ENCODE data around the gene MIOX.
A peak's percentile ranks its signal among the peaks of the same experiment; 100 is the strongest.

The MIOX gene

DNA sequence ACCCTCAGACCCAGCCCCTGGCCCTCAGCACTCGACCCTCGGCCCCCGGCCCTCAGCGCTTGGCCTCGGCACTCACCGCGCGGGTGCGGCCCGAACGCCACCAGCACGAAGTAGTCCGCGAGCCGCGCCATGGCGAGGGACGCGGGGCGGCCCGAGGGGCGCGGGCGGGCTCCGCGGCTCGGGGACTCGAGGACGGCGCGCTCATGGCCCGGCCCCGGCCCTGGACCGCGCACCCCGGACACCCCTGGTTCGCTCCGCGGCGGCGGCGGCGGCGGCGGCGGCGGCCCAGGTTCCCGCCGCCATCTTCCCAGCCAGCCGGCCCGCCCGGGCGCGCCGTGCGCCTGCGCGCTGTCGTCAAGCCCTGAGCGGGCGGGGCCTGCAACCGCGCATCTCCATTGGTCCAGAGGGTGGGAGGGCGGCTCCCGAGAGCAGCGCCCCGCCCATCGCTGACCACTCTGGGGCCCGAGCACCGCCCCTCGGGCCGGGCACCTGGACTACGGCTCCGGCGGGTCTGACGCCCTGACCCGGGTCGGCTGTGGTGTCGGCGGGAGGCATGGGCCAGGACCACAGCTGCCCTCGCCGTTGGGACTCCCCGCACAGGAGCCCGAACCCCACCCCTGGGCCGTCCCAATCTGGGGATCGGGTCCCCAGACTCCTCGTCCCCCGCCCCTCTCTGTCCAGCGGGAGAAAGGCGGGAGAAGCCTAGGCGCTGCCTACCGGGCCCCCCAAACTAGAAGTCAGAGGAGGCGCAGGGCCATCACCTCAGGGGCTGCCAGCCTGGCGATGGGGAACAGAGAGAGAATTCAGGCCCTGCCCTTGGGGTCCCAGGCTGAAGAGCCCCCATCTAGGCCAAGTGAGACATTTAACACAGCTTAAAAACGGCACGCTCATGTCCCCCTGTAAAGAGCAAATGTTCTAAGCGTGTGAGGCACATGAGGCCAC lies 11.7 kb upstream of the MIOX start, which contains the start of gene SBF1:
Gene SBF1 (minus strand): TSS at position 326 of the 942 bp plus-strand sequence. CDS start 195 bp downstream, at position 131.
- DNase-seq, result peak; percentile 75

DNA sequence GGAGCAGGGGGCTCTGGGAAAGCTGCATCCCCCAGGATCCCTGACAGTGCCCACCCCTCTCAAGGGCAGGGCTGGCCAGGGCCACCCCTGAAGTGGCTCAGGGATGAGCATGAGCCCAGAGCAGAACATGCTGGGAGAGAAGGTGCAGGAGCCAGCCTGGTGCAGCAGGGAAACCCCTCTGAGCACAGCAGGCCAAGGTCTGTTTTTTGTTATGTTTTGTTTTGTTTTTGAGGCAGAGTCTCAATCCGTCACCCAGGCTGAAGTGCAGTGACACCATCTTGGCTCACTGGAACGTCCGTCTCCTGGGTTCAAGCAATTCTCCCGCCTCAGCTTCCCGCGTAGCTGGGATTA lies 11.0 kb upstream of the MIOX start:
- no peak for DNase-seq

DNA sequence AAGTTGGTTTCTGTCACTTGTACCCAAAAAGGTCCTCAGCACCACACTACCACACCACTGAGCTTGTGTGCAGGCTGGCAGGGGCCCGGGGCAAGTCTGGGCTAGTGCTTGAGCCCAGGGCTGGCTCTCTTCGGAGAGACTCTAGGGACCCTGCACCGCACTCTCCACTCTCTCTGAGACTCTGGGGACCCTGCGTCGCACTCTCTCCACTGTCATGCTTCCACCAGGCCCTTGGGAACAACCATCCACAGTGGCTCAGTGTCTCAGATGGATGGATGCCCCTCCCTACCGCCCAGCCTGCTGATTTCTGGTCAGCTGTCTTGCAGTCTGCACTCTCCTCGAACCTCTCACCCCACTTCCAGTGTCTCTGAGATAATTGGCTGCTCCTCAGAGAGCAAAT lies 9.8 kb upstream of the MIOX start:
- DNase-seq, result no peak

DNA sequence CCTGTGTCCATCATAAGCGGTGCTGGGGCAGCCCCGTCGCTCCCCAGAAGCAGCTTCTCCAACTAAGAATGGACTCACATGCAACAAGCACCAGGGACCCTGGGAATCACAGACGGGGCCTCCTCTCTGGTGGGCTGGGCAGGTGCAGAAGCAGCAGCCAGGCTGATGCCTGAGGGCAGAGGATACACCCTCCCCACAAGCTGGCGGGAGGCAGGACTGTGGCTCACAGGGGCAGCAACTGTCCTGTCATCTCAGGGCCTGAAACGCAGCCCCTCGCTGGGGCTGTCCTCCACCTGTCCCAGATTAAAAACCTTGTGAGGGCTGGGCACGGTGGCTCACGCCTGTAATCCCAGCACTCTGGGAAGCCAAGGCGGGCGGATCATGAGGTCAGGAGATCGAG lies 8.7 kb upstream of the MIOX start:
- DNase-seq, result no peak

DNA sequence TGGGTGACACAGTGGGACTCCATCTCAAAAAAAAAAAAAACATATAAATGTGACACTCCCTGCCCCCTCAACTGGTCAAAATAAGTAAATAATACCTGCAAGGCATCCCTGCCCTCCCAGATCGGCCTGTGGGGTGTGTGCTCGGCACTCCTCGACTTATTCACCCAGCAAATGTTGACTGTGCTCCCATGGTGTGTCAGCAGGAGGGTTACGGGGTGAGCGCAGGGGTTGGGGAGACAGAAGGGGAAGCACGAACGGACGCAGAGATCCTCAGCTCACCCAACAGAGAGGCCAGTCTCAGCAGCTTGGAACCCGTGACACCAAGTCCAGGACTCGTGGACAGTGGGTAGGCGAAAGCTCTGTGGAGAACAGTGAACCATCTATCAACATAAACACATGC lies 6.9 kb upstream of the MIOX start:
- DNase-seq, result no peak

DNA sequence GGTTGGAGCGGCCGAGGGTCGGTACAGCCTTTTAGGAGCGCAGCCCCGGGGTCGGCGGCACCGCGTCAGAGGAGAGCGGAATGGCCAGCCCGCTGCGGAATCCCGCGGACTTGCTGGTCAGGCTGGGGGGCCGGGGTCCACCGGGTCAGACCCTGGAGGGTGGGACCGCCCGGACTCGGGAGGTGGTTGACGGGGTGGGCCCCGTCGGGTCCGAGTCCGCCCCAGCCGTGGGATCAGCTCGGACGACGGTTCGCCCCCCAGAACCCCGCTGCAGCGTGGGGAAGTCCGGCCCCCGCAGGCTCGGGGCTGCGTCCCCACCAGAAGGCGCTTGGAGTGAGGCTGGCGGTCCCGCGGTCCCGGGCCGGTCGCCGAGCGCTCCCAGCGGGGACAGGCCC lies 5.6 kb upstream of the MIOX start:
- no peak for DNase-seq

DNA sequence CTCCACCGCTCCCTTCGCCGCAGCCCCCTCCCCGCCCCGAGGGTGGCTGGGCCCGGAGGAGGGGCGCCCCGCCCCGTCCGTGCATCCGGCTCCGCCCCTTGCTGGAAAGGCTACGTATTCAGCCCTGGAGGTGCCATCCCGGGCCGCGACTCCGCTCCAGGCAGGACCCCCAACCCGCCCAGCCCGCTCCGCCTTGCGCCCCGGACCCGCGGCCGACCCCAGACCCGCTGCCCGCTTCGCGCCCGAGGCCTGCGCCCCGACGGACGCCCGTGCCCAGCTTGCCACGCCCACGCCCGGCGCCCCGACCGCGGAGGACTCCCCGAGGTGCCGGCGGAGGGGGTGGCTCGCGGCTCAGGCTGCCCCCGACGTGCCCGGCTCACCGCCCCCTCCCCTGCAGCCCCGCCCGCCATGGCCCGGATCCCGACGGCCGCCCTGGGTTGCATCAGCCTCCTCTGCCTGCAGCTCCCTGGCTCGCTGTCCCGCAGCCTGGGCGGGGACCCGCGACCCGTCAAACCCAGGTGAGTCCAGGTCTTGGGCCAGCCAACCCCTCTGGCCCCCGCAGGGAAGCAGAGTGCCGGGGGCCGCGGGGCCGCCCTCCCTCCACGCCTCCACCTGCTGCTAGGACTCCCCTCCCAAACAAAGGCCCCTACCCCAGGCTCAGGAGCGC lies 5.1 kb upstream of the MIOX start, which contains the start of gene ADM2:
Gene ADM2 (plus strand): TSS at position 104 of the 667 bp plus-strand sequence. CDS start 305 bp downstream, at position 409.
- no peak for DNase-seq

DNA sequence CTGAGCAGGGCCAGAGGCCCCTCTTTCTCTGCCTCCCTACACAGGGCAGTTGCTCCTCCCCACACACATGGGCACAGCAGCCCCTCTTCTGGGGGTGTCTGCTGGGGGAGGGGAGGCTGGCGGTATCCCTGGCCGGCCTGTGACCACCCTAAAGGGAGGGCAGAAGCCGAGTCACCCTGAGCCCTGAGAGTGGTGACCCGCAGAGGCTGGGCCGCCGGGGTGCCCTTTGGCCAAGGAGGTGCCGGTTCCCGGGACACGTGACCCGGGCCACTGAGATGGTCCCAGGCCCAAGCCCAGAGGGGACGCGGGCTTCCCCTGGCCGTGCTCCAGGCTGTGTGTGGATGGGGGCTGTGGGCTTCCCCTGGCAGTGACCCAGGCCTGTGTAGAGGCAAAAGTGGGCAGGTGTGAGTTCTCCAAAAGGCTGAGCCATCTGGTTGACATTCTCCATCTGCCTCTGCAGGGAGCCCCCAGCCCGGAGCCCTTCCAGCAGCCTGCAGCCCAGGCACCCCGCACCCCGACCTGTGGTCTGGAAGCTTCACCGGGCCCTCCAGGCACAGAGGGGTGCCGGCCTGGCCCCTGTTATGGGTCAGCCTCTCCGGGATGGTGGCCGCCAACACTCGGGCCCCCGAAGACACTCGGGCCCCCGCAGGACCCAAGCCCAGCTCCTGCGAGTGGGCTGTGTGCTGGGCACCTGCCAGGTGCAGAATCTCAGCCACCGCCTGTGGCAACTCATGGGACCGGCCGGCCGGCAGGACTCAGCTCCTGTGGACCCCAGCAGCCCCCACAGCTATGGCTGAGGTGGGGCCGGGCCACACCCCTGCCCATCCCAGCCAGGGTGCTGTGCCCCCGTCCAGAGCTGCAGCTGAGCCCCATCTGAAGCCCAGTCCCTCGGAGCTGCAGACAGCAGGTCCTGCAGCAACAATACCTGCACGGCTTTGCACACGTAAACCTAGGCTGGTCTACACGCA lies 4.3 kb upstream of the MIOX start:
- DNase-seq, result no peak

DNA sequence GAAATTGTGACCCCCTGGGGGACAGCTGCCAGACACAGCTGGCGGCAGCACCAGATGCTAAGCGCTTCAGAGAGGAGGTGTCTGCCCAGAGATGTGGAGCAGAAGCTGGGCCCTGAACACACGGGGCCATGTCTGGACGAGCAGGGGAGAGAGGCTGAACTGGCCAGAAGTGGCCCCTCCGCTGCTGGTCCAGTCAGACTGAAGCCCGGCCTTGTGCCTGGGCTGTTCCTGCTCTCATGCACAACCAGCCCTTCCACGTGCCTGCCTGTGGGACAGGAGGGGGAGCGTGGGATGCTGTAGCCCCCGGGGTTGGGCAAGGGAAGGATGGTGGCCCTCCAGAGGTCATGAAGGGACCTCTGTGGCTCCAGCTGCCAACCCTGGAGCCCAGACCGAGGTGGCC lies 3.6 kb upstream of the MIOX start:
- no peak for DNase-seq

DNA sequence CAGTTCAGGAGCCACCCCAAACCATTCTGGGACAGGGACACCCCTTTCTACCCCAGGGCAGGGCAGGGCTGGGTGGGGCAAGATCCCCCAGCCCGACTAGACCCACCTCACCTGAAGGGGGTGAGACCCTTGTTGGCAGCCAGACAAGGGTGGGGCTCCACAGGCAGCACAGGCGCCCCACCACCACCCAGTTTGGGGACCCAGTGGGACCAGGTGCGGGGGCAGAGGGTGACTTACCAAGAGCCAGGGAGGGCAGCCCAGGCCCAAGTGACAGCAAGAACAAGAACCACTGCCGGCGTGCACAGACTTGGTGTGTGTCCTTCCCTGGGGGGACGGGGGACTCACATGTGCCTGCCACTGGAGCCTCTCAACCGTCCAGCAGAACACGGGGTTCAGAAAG lies 3.1 kb upstream of the MIOX start:
- no peak for DNase-seq

DNA sequence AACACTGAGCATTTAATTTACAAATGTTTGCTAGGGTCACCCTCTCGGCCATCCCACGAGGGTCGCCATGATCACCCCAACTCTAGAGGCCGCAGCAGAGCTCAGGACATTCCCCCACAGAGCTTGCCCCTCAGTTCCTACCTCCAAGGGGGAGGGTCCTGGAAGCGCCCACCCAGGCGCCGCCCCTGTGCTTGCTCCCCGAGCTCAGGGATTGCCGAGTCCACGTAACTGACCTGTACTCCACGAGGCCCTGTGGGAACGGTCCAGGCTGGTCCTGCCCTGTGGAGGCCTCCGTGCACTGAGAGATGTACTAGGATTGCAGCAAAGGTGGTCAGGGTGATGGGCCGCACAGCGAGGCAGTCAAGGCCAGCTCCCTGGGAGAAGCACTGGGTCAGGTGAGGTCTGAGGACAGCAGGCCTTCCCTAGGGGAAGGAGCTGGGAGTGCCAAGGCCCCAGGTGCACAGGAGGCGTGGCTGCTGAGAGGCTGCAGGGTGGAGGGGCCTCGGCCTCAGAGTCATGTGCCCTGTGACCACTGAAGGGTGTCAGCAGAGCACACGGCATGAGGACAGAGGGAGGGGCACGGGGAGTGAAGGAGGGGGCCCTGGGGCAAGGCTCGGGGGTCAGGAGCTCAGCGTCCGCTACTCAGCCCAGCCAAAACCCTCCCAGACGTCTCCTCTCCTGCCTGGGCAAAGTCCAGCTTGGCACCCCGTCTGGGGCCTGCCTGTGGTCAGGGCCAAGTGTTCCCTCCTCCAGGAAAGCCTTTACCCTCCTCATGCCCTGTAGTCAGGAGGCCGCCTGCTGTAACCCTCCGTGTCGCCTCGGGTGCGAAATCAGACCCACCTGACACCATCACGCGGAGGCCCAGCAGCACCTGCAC lies 2.4 kb upstream of the MIOX start:
- DNase-seq, result no peak

DNA sequence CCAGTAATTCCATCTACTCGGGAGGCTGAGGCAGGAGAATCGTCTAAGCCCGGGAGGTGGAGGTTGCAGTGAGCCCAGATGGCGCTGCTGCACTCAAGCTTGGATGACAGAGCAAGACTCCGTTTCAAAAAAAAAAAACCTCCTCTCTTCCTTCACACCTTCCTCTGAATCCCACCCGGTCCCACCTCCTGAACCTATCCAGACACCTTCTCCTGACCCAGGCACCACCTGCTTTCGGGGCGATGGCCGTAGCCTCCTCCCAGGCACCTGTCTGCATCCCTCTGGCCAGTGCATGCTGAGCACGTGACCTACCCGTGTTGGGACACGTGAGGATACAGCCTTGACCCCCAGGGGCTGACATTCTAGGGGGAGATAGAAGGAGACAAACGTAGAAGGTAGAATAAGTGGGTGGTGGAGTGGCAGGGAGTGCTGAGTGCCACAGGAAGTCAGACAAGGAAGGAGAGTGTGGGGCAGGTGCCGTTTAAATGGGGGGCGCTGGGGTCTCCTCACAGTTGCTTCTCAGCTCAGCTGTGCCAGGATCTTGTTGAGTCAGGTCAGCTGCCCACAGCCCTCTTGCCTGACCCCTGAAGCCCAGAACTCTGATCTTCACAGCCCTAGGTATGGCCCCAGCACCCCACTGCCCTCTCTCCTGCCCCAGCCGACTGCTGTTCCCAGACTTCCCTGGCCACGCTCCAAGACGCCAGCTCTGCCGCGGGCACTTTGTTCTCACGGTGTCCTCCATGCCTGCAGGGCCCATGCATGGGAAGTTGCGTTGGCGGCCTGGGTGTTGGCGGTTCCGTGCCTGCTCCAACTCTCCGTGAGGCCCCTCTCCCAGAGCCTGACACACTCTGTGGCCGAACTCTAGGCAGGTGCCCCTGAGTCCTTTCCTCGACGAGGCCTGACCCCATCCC lies 1.2 kb upstream of the MIOX start:
- no peak for DNase-seq

DNA sequence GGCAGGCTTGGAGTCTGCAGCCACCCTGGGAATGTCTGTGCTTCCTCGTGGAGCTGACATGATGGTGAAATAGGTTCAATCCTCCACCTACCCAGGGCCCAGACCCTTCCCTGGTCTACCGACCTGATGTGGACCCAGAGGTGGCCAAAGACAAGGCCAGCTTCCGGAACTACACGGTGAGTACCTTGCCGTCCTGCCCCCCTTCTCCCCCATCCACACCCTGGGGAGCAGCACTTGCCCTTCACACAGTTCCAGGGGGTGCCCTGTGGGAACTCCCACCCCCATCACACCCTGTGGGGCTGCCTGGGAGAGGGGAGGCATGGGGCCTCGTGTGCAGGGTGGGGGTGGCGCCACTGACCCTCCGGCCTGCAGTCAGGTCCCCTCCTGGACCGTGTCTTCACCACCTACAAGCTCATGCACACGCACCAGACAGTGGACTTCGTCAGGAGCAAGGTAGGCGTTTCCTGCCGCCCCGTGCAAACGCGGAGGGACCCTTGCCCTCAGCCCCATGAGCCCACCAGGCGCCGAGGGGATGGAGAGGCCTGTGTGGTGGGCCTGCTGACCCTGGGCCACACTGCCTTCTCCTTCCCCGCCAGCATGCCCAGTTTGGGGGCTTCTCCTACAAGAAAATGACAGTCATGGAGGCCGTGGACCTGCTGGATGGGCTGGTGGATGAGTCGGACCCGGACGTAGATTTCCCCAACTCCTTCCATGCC lies 789 bp downstream of the MIOX start:
- no peak for DNase-seq

DNA sequence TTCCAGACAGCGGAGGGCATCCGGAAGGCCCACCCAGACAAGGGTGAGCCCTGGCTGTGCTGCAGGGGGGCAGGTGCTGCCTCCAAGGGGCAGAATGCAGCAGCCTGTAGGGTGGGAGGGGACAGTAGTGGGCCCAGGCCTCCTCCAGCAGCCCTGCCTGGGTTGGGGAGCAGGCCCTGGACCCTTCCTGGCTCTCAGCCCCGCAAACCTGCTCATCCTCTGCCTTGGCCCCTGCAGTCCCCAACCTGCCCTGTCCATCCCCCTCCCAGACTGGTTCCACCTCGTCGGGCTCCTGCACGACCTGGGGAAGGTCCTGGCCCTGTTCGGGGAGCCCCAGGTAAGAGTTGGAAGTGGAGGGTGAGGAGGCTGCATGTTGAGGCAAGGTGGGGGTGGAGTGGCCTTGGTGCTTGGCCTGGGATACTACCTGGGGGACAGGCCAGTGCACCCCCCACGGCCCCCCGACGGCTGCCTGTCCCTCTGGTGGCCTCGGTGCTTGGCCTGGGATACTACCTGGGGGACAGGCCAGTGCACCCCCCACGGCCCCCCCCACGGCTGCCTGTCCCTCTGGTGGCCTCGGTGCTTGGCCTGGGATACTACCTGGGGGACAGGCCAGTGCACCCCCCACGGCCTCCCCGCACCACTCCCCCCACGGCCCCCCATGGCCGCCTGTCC lies 1.5 kb downstream of the MIOX start:
- no peak for DNase-seq

DNA sequence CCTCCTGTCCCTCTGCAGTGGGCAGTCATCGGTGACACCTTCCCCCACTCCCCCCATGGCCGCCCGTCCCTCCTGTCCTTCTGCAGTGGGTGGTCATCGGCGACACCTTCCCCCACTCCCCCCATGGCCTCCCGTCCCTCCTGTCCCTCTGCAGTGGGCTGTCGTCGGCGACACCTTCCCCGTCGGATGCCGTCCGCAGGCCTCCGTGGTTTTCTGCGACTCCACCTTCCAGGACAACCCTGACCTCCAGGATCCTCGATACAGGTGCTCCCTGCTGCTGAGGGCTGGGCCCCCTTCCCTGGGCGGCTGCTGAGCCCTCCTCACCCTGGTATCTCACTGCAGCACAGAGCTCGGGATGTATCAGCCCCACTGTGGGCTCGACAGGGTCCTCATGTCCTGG lies 2.2 kb downstream of the MIOX start:
- DNase-seq, result no peak

DNA sequence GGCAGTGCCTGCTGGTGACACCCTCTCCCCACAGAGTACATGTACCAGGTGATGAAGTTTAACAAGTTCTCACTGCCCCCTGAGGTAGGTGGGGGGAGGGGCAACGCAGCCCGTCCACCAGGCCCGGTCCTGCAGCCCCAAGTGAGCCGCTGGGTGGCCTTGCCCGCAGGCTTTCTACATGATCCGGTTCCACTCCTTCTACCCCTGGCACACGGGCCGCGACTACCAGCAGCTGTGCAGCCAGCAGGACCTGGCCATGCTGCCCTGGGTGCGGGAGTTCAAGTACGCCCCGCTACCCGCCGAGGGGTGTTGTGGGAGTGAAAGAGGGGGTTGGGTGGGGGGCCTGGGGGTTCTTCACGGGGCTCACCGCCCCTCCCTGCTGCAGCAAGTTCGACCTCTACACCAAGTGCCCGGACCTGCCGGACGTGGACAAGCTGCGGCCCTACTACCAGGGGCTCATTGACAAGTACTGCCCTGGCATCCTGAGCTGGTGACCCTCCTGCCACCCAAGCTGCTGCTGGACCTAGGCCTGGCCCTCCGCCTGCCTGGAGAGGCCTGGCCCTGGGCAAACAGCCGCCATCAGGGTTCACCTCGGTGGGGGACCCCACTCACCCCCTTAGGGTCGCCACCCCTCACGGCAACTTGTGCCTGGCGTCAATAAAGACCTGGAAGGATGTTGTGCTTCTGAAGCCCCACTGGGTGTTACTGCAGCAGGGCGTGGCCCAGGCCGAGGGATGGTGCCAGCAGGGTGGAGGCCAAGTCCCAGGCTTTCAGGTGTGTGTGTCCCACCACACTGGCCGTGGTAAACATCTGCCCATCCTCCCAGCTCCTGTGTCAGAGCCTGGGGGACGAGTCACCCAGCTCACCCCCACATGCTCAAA lies 2.9 kb downstream of the MIOX start:
- DNase-seq, result no peak

DNA sequence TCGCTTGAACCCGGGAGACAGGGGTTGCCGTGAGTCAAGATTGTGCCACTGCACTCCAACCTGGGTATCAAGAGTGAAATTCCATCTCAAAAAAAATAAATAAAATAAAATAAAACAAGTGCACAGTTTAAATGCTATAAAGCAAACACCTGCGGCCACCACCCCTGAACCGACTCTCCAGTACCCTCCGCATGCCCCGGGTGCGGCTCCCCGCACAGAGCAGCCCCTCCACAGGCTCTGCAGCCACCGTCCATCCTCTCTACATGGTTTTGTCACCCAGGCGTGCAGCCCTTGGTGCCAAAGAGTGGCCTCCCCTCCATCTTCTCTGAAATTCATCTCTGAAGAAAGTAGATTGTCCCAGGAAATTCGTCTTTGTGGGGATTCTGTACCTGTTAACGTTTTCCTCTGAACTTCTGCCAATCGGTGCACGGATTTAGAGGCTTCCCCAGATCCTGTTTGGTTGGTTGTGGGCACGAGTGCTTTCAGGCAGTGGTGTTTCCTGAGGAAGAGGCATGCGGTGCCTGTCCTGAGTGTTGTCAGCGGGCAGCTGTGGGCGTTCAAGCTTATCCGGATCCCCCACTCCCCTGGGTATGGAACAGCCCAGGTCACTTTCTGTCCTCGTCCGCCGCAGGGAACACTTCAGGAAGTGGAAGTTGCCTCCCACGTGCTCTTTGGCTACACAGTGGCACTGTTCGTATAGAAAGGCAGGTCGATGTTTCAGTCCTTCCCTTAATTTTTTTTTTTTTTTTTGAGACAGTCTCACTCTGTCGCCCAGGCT lies 4.1 kb downstream of the MIOX start:
- DNase-seq, result peak; percentile 59

DNA sequence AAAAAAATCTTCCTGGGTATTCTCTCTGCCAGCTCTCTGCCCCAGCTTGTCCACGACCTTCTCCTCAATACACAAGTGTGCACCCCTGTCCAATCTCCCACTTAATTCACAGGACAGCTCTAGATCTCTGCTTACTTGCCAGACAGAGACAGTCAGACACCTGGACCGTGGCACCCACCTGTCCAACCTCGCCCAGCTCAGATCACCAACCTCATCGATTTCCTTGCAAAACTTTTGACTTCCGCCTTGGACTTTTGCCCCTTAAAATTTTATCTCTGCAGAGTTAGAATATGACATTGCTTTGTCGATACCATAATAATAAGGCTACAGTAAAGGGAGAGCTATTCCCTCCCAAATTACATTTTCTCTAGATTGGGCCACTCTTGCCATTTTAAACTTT lies 10.4 kb downstream of the MIOX start:
- no peak for DNase-seq
